ENCODE data around the gene LAMTOR4. TPM values are rescaled to one million over a fixed set of nuclear protein-coding genes. Genes with fewer than 3 reads are reported as not detected.
"Not testable (repeated sequence)": the region's sequence is repeated elsewhere in the genome, so short reads cannot be mapped to it uniquely, and the experiment has no call there.

The LAMTOR4 gene
- total RNA-seq, 3 donors from 2014 or later (not counting 1 experiment from before 2014, with no cell fraction given) = 148 to 161 (median 156) TPM

GRCh38 chr7:100127866-100128636, 20.7 kb upstream of the LAMTOR4 start:
- DNase-seq (peak in 1 of 2 donors; percentile 48), ATAC-seq (no peak)
- no peaks in the 10 kb centered on the region for H3K36me3 Mint-ChIP-seq
- peaks cover 0 to 4% of the 10 kb centered on the region in 2 donors for H3K27me3 Mint-ChIP-seq (ENCODE audit: low read depth in 2 of 2)
- 4% methylated on average over 37 of the region's 37 CpGs for WGBS (ENCODE audit: insufficient coverage)
- no peaks in the 10 kb centered on the region for H3K9me3 Mint-ChIP-seq
- peaks cover 34% of the 10 kb centered on the region for H3K4me1 ChIP-seq (ENCODE audit: control insufficient read depth, insufficient read depth, low read length)
- H3K4me3 Mint-ChIP-seq = peak overlapping the region; percentile 52
- no peaks in the 10 kb centered on the region for H3K9me3 ChIP-seq (ENCODE audit: control insufficient read depth, insufficient read depth, low read length)
- H3K4me3 ChIP-seq (ENCODE audit: low read length) = peak overlapping the region; percentile 88
- H3K4me1 Mint-ChIP-seq = peaks cover 30 to 44% of the 10 kb centered on the region in 2 donors
- peak overlapping the region in 1 of 2 donors; percentile 99 for H3K27ac Mint-ChIP-seq
- intact Hi-C loops (cut with micrococcal nuclease) = loop anchor here (1.0 kb wide), 1 partner anchor 9 kb away; the partner anchor contains the start of genes CNPY4 and TAF6
- no peaks in the 10 kb centered on the region for H3K36me3 ChIP-seq (ENCODE audit: control insufficient read depth, insufficient read depth, low read length)
- no peaks in the 10 kb centered on the region for H3K27me3 ChIP-seq (ENCODE audit: control insufficient read depth, insufficient read depth, low read length)
- peak overlapping the region; percentile 8 for H3K27ac ChIP-seq (ENCODE audit: low read length)
- no peak for TF ChIP-seq CTCF (IDR thresholded peaks at IDR 0.05)

- intact Hi-C loops (cut with micrococcal nuclease) = no loop called here
- Histone ChIP-seq H3K4me1 (ENCODE audit: control insufficient read depth, insufficient read depth, low read length) (peaks cover 34% of the 10 kb centered on the region), H3K27me3 (ENCODE audit: control insufficient read depth, insufficient read depth, low read length) (no peaks in the 10 kb centered on the region), H3K4me3 (ENCODE audit: low read length) (no peak overlapping the region), H3K27ac (ENCODE audit: low read length) (no peak overlapping the region), H3K9me3 (ENCODE audit: control insufficient read depth, insufficient read depth, low read length) (no peaks in the 10 kb centered on the region), H3K36me3 (ENCODE audit: control insufficient read depth, insufficient read depth, low read length) (no peaks in the 10 kb centered on the region)
- TF ChIP-seq CTCF (IDR thresholded peaks at IDR 0.05) = no peak
- DNase-seq (no peak), ATAC-seq (no peak)
- H3K4me3 Mint-ChIP-seq = peak overlapping the region; percentile 52
- H3K27me3 Mint-ChIP-seq (ENCODE audit: low read depth in 2 of 2) = peaks cover 0 to 4% of the 10 kb centered on the region in 2 donors
- whole genome bisulfite sequencing (ENCODE audit: insufficient coverage) = 88% methylated on average over 1 of the region's 1 CpG
- H3K4me1 Mint-ChIP-seq = peaks cover 30 to 44% of the 10 kb centered on the region in 2 donors
- no peak overlapping the region for H3K27ac Mint-ChIP-seq
- no peaks in the 10 kb centered on the region for H3K36me3 Mint-ChIP-seq
- H3K9me3 Mint-ChIP-seq = no peaks in the 10 kb centered on the region
Observed at GRCh38 chr7:100128637-100128963, 20.1 kb upstream of the LAMTOR4 start.

GRCh38 chr7:100130220-100130607, 18.5 kb upstream of the LAMTOR4 start:
- WGBS (ENCODE audit: insufficient coverage) = 100% methylated on average over 1 of the region's 1 CpG
- H3K4me1 Mint-ChIP-seq = peaks cover 22 to 36% of the 10 kb centered on the region in 2 donors
- not testable (repeated sequence) for H3K27ac ChIP-seq (ENCODE audit: low read length); H3K9me3 Mint-ChIP-seq; H3K36me3 ChIP-seq (ENCODE audit: control insufficient read depth, insufficient read depth, low read length); H3K9me3 ChIP-seq (ENCODE audit: control insufficient read depth, insufficient read depth, low read length); DNase-seq; H3K27me3 Mint-ChIP-seq (ENCODE audit: low read depth in 2 of 2); H3K36me3 Mint-ChIP-seq; H3K27me3 ChIP-seq (ENCODE audit: control insufficient read depth, insufficient read depth, low read length); H3K27ac Mint-ChIP-seq; ATAC-seq; H3K4me3 ChIP-seq (ENCODE audit: low read length); H3K4me3 Mint-ChIP-seq
- intact Hi-C loops (cut with micrococcal nuclease) = loop anchor here (2.0 to 5.0 kb wide), 3 partner anchors 87 to 151 kb away; partner anchors contain the start of gene PVRIG
- peaks cover 27% of the 10 kb centered on the region for H3K4me1 ChIP-seq (ENCODE audit: control insufficient read depth, insufficient read depth, low read length)

GRCh38 chr7:100130608-100131453, 17.9 kb upstream of the LAMTOR4 start:
- Histone ChIP-seq H3K27ac (ENCODE audit: low read length) (no peak overlapping the region), H3K4me3 (ENCODE audit: low read length) (no peak overlapping the region), H3K36me3 (ENCODE audit: control insufficient read depth, insufficient read depth, low read length) (no peaks in the 10 kb centered on the region), H3K4me1 (ENCODE audit: control insufficient read depth, insufficient read depth, low read length) (peaks cover 21% of the 10 kb centered on the region), H3K27me3 (ENCODE audit: control insufficient read depth, insufficient read depth, low read length) (no peaks in the 10 kb centered on the region), H3K9me3 (ENCODE audit: control insufficient read depth, insufficient read depth, low read length) (no peaks in the 10 kb centered on the region)
- H3K9me3 Mint-ChIP-seq = no peaks in the 10 kb centered on the region
- H3K27ac Mint-ChIP-seq = no peak overlapping the region
- DNase-seq (peak; percentile 84 to 90), ATAC-seq (peak in 2 of 3 donors; percentile 25 to 28)
- TF ChIP-seq CTCF (IDR thresholded peaks at IDR 0.05) = peak; percentile 99
- WGBS (ENCODE audit: insufficient coverage) = 15% methylated on average over 24 of the region's 24 CpGs
- H3K4me1 Mint-ChIP-seq = peaks cover 17 to 32% of the 10 kb centered on the region in 2 donors
- H3K27me3 Mint-ChIP-seq (ENCODE audit: low read depth in 2 of 2) = peaks cover 0 to 6% of the 10 kb centered on the region in 2 donors
- no peaks in the 10 kb centered on the region for H3K36me3 Mint-ChIP-seq
- H3K4me3 Mint-ChIP-seq = peak overlapping the region; percentile 58
- intact Hi-C loops (cut with micrococcal nuclease) = loop anchor here (2.0 to 5.0 kb wide), 3 partner anchors 86 to 152 kb away; partner anchors contain the start of gene PVRIG
